Fibroblast of mammary gland (primary cell): ENCODE data around the gene SAMD10.
"Not testable (repeated sequence)": the region's sequence is repeated elsewhere in the genome, so short reads cannot be mapped to it uniquely, and the experiment has no call there.

Experiments
- DNase-seq: peaks from one replicate; pipeline ENCODE4 v3.0.0-alpha.2; 2010; ENCODE audit warnings: low read depth
- H3K4me3 ChIP-seq: 2 replicates; pipeline ENCODE4 v1.5.1; 2011; ENCODE audit warnings: low read depth, mild to moderate bottlenecking, low read length, moderate library complexity; ENCODE audit not compliant: control insufficient read depth
- CTCF ChIP-seq: conservative IDR thresholded peaks from 2 replicates; pipeline ENCODE4 v1.5.1; 2011; ENCODE audit warnings: low read depth, low read length, inconsistent platforms; ENCODE audit not compliant: control insufficient read depth, insufficient read depth

SAMD10 gene

GRCh38 chr20:64023361-64024140 is 44.1 kb upstream of the SAMD10 start:
- TF ChIP-seq CTCF, result no peak
- H3K4me3 ChIP-seq, result no peak overlapping the region
- DNase-seq, result no peak

GRCh38 chr20:64022671-64023360 is 43.4 kb upstream of the SAMD10 start:
- no peak for TF ChIP-seq CTCF
- no peak overlapping the region for H3K4me3 ChIP-seq
- DNase-seq, result no peak

GRCh38 chr20:64021124-64021975 is 41.9 kb upstream of the SAMD10 start:
- DNase-seq, result no peak
- no peak for TF ChIP-seq CTCF

DNA sequence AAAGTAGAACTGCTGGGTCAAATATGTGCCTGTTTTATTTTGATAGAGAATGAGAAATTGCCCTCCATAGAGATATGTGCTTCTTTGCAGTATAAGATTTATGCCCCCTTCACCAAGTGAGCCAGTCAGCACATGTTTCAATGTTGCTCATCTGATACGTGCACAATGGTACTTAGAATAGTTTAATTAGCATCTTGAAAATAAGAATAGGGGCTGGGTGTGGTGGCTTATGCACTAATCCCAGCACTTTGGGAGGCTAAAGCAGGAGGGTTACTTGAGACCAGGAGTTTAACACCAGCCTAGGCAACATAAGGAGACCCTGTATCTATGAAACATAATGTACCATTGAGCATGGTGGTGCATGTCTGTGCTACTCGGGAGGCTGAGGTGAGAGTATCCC is 36.2 kb upstream of the SAMD10 start:
- DNase-seq, result no peak
- TF ChIP-seq CTCF, result no peak
- H3K4me3 ChIP-seq, result no peak overlapping the region

More at GRCh38 chr20:64021124-64021975, 41.9 kb upstream of the SAMD10 start:
- no peak overlapping the region for H3K4me3 ChIP-seq

- H3K4me3 ChIP-seq, DNase-seq: not testable (repeated sequence)
Measured at GRCh38 chr20:64012385-64013154, 33.1 kb upstream of the SAMD10 start.

GRCh38 chr20:64011366-64011779 is 31.9 kb upstream of the SAMD10 start:
- no peak for TF ChIP-seq CTCF
- no peak for DNase-seq
- no peak overlapping the region for H3K4me3 ChIP-seq
